Esophagus muscularis mucosa (tissue), 4 donors: ENCODE data around the gene TMEM205.

Experiments
- CTCF ChIP-seq, 3 experiments: fragments of 200-600 bp in 2 of 3; fragments of 450-650 bp in 1 of 3; sonication (generic) in 2 of 3; IDR thresholded peaks; one replicate each; pipeline ENCODE4 v1.5.1; 2017 to 2019; ENCODE audit warnings: antibody characterized with exemption in 3 of 3, mild to moderate bottlenecking in 2 of 3, moderate library complexity in 1 of 3
- EP300 ChIP-seq: sonication (generic); formaldehyde crosslinking; IDR thresholded peaks from one replicate; pipeline ENCODE4 v1.6.1; 2017; ENCODE audit warnings: antibody characterized with exemption
- POLR2A ChIP-seq: fragments of 450-650 bp; IDR thresholded peaks from one replicate; pipeline ENCODE4 v1.6.1; 2017; ENCODE audit warnings: antibody characterized with exemption, moderate library complexity, mild to moderate bottlenecking, low read depth

GRCh38 chr19:11364296-11364904, 18.3 kb upstream of the TMEM205 start:
- no peak for TF ChIP-seq CTCF (IDR thresholded peaks at IDR 0.05)
- no peak for TF ChIP-seq EP300
- TF ChIP-seq POLR2A = no peak
